K562 (cell line): ENCODE data around the gene SELL. TPM values are rescaled to one million over a fixed set of nuclear protein-coding genes. Genes with fewer than 3 reads are reported as not detected.

ENCODE experiments used
- ATAC-seq: fragments of 200-7000 bp; cut with Tn5 transposase; 3 replicates; pipeline ENCODE4 v1.9.1; 2020; ENCODE audit warnings: moderate library complexity
- BruUV-seq: library from RNA; stranded (reverse); fragments of 400-500 nt; replicated peaks from 2 replicates; lab custom pipeline; 2021; lab: Mats Ljungman, UMichigan
- CTCF ChIA-PET: fragments of 300-600 bp; formaldehyde crosslinking; extraction: SDS; loops from one replicate; lab custom pipeline; 2021; ENCODE audit warnings: low intra/inter-chr PET ratio; lab: Yijun Ruan, JAX
- POLR2A ChIA-PET: fragments of 300-600, 350-650 bp; sonication (Branson Sonifier 250); formaldehyde crosslinking; extraction: SDS; loops from one replicate; lab custom pipeline; 2021; ENCODE audit warnings: antibody characterized with exemption, inconsistent platforms; lab: Yijun Ruan, JAX
- DNase-seq, 4 experiments: peaks; one replicate each; pipeline versions ENCODE4 v3.0.0 to v3.0.0-alpha.2; 2011 to 2018; ENCODE audit warnings: low spot score in 3 of 4, mixed read lengths in 3 of 4; ENCODE audit errors: extremely low read depth in 1 of 4
- FAIRE-seq: peaks from 2 replicates; lab custom pipeline; 2011; peaks lifted over from hg19 to GRCh38; lab: Jason Lieb, UNC
- H2AFZ ChIP-seq: 2 replicates; pipeline ENCODE4 v1.6.0; 2011; ENCODE audit warnings: low read depth, low read length, control low read depth, inconsistent platforms
- H3K27ac ChIP-seq: fragments of 200-600 bp; 3 replicates; pipeline ENCODE4 v1.8.0; 2011; ENCODE audit warnings: low read depth, mild to moderate bottlenecking, control low read depth, inconsistent platforms, low read length, moderate library complexity, mixed read lengths; ENCODE audit errors: extremely low read depth
- H3K27me3 ChIP-seq, 2 experiments: fragments of 300-600 bp in 1 of 2; 2 replicates in 1 of 2; 3 replicates in 1 of 2; pipeline versions ENCODE4 v1.6.0 to v1.8.0; 2011; ENCODE audit warnings: inconsistent platforms in 2 of 2, low read length in 2 of 2, mild to moderate bottlenecking in 1 of 2, mixed read lengths in 1 of 2, moderate library complexity in 1 of 2; ENCODE audit not compliant: control insufficient read depth in 2 of 2, insufficient read depth in 2 of 2
- H3K36me3 ChIP-seq: fragments of 300-600 bp; 3 replicates; pipeline ENCODE4 v1.8.0; 2011; ENCODE audit warnings: mild to moderate bottlenecking, low read length, inconsistent platforms; ENCODE audit not compliant: control insufficient read depth, insufficient read depth
- H3K4me1 ChIP-seq, 2 experiments: fragments of 200-600 bp in 1 of 2; replicated peaks in 1 of 2; 2 replicates in 1 of 2; 3 replicates in 1 of 2; pipeline versions ENCODE4 v1.5.1 to v1.8.0; 2011; ENCODE audit warnings: inconsistent platforms in 2 of 2, low read length in 2 of 2, mild to moderate bottlenecking in 1 of 2, mixed read lengths in 1 of 2, moderate library complexity in 1 of 2; ENCODE audit not compliant: control insufficient read depth in 2 of 2, insufficient read depth in 2 of 2
- H3K4me2 ChIP-seq: 2 replicates; pipeline ENCODE4 v1.6.1; 2011; ENCODE audit warnings: low read length, control low read depth, inconsistent platforms, mixed read lengths; ENCODE audit not compliant: insufficient read depth
- H3K4me3 ChIP-seq: fragments of 200-600 bp; sonication (generic), shearing (Covaris generic); 2 replicates; pipeline ENCODE4 v1.5.1; 2016; ENCODE audit warnings: control low read depth, inconsistent platforms
- H3K79me2 ChIP-seq: fragments of 200-600 bp; 3 replicates; pipeline ENCODE4 v1.8.0; 2011; ENCODE audit warnings: low read length, inconsistent platforms; ENCODE audit not compliant: control insufficient read depth, insufficient read depth
- H3K9ac ChIP-seq, 2 experiments: 2 replicates each; pipeline versions ENCODE4 v1.6.0 to v1.6.1; 2011; ENCODE audit warnings: low read depth in 2 of 2, low read length in 2 of 2, control low read depth in 1 of 2, inconsistent platforms in 1 of 2, mild to moderate bottlenecking in 1 of 2, mixed read lengths in 1 of 2; ENCODE audit not compliant: insufficient read depth in 1 of 2
- H3K9me1 ChIP-seq: one replicate; pipeline ENCODE4 v1.6.0; 2011; ENCODE audit warnings: inconsistent platforms, mild to moderate bottlenecking, low read length, moderate library complexity; ENCODE audit not compliant: control insufficient read depth, insufficient read depth
- H3K9me3 ChIP-seq: replicated peaks from 2 replicates; pipeline ENCODE4 v1.5.1; 2011; ENCODE audit warnings: low read depth, low read length, inconsistent platforms; ENCODE audit not compliant: control insufficient read depth, insufficient read depth
- H4K20me1 ChIP-seq: replicated peaks from 2 replicates; pipeline ENCODE4 v1.6.1; 2011; ENCODE audit warnings: low read length, inconsistent platforms, mixed read lengths; ENCODE audit not compliant: control insufficient read depth, insufficient read depth
- BDP1 ChIP-seq: IDR thresholded peaks from 3 replicates; pipeline ENCODE4 v1.6.1; 2011; ENCODE audit not compliant: insufficient read length, insufficient read depth
- ELF4 ChIP-seq: fragments of 450-650 bp; formaldehyde crosslinking; IDR thresholded peaks from 2 replicates; pipeline ENCODE4 v1.4.0; 2022; ENCODE audit warnings: missing genetic modification characterization
- HDAC2 ChIP-seq: fragments of 450-650 bp; IDR thresholded peaks from 2 replicates; pipeline ENCODE4 v1.6.1; 2016; ENCODE audit warnings: mild to moderate bottlenecking
- PCBP1 ChIP-seq: fragments of 200-400 bp; formaldehyde crosslinking; IDR thresholded peaks from 2 replicates; pipeline ENCODE4 v1.6.1; 2018; ENCODE audit warnings: mild to moderate bottlenecking, low read depth, low read length; ENCODE audit not compliant: poor library complexity, severe bottlenecking
- SRF ChIP-seq, 2 experiments: fragments of 250-450, 450-650 bp in 1 of 2; sonication (Bioruptor Pico) in 1 of 2; sonication (generic) in 1 of 2; formaldehyde crosslinking; IDR thresholded peaks; 2 replicates each; pipeline versions ENCODE4 v1.5.0 to v1.5.1; 2020 to 2022; ENCODE audit warnings: mild to moderate bottlenecking in 1 of 2, missing genetic modification reagents in 1 of 2
- UBTF ChIP-seq, 2 experiments: IDR thresholded peaks; 2 replicates each; pipeline ENCODE4 v1.6.1; 2012; ENCODE audit warnings: improper control_type of control experiment in 2 of 2, low read depth in 2 of 2, low read length in 2 of 2, borderline replicate concordance in 1 of 2
- ZNF561 ChIP-seq: fragments of 450-650 bp; formaldehyde crosslinking; conservative IDR thresholded peaks from 2 replicates; pipeline ENCODE4 v1.4.0; 2020; ENCODE audit warnings: mild to moderate bottlenecking, moderate library complexity
- ZNF639 ChIP-seq, 2 experiments: fragments of 200-800 bp in 1 of 2; sonication (Bioruptor generic) in 1 of 2; sonication (generic) in 1 of 2; formaldehyde crosslinking in 1 of 2; IDR thresholded peaks in 1 of 2; conservative IDR thresholded peaks in 1 of 2; 2 replicates each; pipeline versions ENCODE4 v1.5.0 to v1.6.1; 2016 to 2020; ENCODE audit warnings: missing compliant biosample characterization in 1 of 2, missing genetic modification characterization in 1 of 2, missing genetic modification reagents in 1 of 2
- ZNF699 ChIP-seq: fragments of 250-450 bp; sonication (Bioruptor Pico); IDR thresholded peaks from 2 replicates; pipeline ENCODE4 v1.8.0; 2021; ENCODE audit warnings: mild to moderate bottlenecking, moderate library complexity; ENCODE audit not compliant: insufficient replicate concordance
- ZNF830 ChIP-seq: fragments of 250-450 bp; sonication (Bioruptor Pico); IDR thresholded peaks from 2 replicates; pipeline ENCODE4 v1.5.0; 2021; ENCODE audit warnings: mild to moderate bottlenecking
- WGBS: fragments of 100-300 bp; shearing (Covaris generic); methylation state at CpG from one replicate; pipeline ENCODE4 v1.1.6; 2016; ENCODE audit warnings: low coverage, mixed read lengths; ENCODE audit not compliant: insufficient coverage; ENCODE audit errors: missing lambda C conversion rate; 5-methylcytosine and 5-hydroxymethylcytosine counted together
- in situ Hi-C: fragments of 300-500 bp; cut with MboI; formaldehyde crosslinking; loops from 4 replicates; pipeline ENCODE4 v1.15.0; 2018; ENCODE audit warnings: inconsistent platforms, mixed read lengths
- intact Hi-C: fragments of 100-400 bp; cut with micrococcal nuclease; formaldehyde crosslinking; loops from 2 replicates; pipeline ENCODE4 v1.14.2; 2022
- polyA plus RNA-seq, 8 experiments: library from polyadenylated mRNA; depleted of rRNA in 4 of 8; stranded (reverse) in 5 of 8; unstranded in 3 of 8; fragments of >200 nt; fragmentation: Nextera tagmentation in 2 of 8; fragmentation: Illumina TruSeq in 1 of 8; extraction: Ambion mirVana in 2 of 8; extraction: Trizol in 1 of 8; gene quantifications; 2 replicates each; pipeline versions ENCODE4 v1.2.1 to v1.2.3, GENCODE V29; 2011 to 2014; ENCODE audit warnings: inconsistent platforms in 1 of 8, missing spikeins in 1 of 8
- total RNA-seq, 7 experiments: library from RNA; depleted of rRNA in 6 of 7; stranded (reverse); fragments of >200 nt in 6 of 7; fragmentation: Illumina TruSeq in 2 of 7; extraction: Trizol in 2 of 7; gene quantifications; 2 replicates each; pipeline versions ENCODE4 v1.2.1 to v1.2.3, GENCODE V29; 2011 to 2021; ENCODE audit warnings: low replicate concordance in 1 of 7

Gene SELL
- total and polyA plus RNA-seq, 9 of the 15 experiments (the other 6 are each of a cell fraction or from before 2014, with no cell fraction given) = 0.51 TPM; not detected in 8

GRCh38 chr1:169679692-169680091, 31.7 kb downstream of the SELL start:
- intact Hi-C loops = no loop called here
- FAIRE-seq (no peak), ATAC-seq (no peak), DNase-seq (no peak)
- ChIA-PET POLR2A (no interaction called here), CTCF (no interaction called here)
- H3K4me2 ChIP-seq = no peak overlapping the region
- H4K20me1 ChIP-seq = no peaks in the 10 kb centered on the region
- no peaks in the 10 kb centered on the region for H3K79me2 ChIP-seq
- H3K9me3 ChIP-seq = no peaks in the 10 kb centered on the region
- no peaks in the 10 kb centered on the region for H3K4me1 ChIP-seq
- no peaks in the 10 kb centered on the region for H3K9me1 ChIP-seq
- 0% methylated on average over 3 of the region's 3 CpGs for WGBS
- in situ Hi-C loops = no loop called here
- H3K36me3 ChIP-seq = no peaks in the 10 kb centered on the region
- H3K27me3 ChIP-seq = no peaks in the 10 kb centered on the region; a peak in 1 of 5 replicates
- BruUV-seq = no TSS peak
- H3K4me3 ChIP-seq = no peak overlapping the region
- TF ChIP-seq ZNF699 (CRISPR knock-in tag) (no peak), ZNF639 (CRISPR knock-in tag; conservative IDR thresholded peaks at IDR 0.05 in 1 of 2, IDR thresholded peaks at IDR 0.05 in 1 of 2) (no peak), UBTF (IDR thresholded peaks at IDR 0.05; ENCODE audit: borderline replicate concordance in 1 of 2, low read depth in 2 of 2, low read length in 2 of 2) (no peak), SRF (CRISPR knock-in tag; IDR thresholded peaks at IDR 0.05) (no peak), ELF4 (CRISPR knock-in tag) (no peak), ZNF830 (no peak), PCBP1 (no peak), HDAC2 (no peak), BDP1 (no peak), ZNF561 (no peak)
- no peak overlapping the region for H2AFZ ChIP-seq
- no peak overlapping the region for H3K27ac ChIP-seq
- H3K9ac ChIP-seq = no peak overlapping the region
